GM12878 (cell line): ENCODE measurements around the gene PRKCE. TPM values are rescaled to one million over a fixed set of nuclear protein-coding genes. Genes with fewer than 3 reads are reported as not detected.

Source experiments
- CBX5 ChIP-seq: sonication (generic); IDR thresholded peaks from 2 replicates; pipeline ENCODE4 v1.6.1; 2016; ENCODE audit warnings: low read depth, moderate library complexity, mild to moderate bottlenecking, inconsistent platforms
- CEBPZ ChIP-seq: fragments of 150-350 bp; IDR thresholded peaks from 2 replicates; pipeline ENCODE4 v1.6.1; 2016; ENCODE audit warnings: low read depth, low read length
- HCFC1 ChIP-seq: fragments of 150-350 bp; IDR thresholded peaks from 2 replicates; pipeline ENCODE4 v1.6.1; 2014; ENCODE audit warnings: low read length
- IRF5 ChIP-seq: fragments of 450-650 bp; IDR thresholded peaks from 2 replicates; pipeline ENCODE4 v1.6.1; 2017; ENCODE audit warnings: borderline replicate concordance
- RELA ChIP-seq: fragments of 450-650 bp; IDR thresholded peaks from 2 replicates; pipeline ENCODE4 v1.8.0; 2014; ENCODE audit warnings: borderline replicate concordance; ENCODE audit not compliant: partially characterized antibody
- REST ChIP-seq: IDR thresholded peaks from 2 replicates; pipeline ENCODE4 v1.6.1; 2012; ENCODE audit warnings: mild to moderate bottlenecking, low read depth, low read length
- RUNX3 ChIP-seq: IDR thresholded peaks from 2 replicates; pipeline ENCODE4 v1.6.1; 2012; ENCODE audit warnings: low read length, inconsistent platforms
- TBL1XR1 ChIP-seq: IDR thresholded peaks from 2 replicates; pipeline ENCODE4 v1.6.1; 2012; ENCODE audit warnings: low read depth, low read length, improper control_type of control experiment
- ZBTB40 ChIP-seq: fragments of 450-650 bp; IDR thresholded peaks from 2 replicates; pipeline ENCODE4 v1.6.1; 2016; ENCODE audit warnings: mild to moderate bottlenecking, moderate library complexity, borderline replicate concordance
- ZSCAN29 ChIP-seq: fragments of 450-650 bp; IDR thresholded peaks from 2 replicates; pipeline ENCODE4 v1.6.1; 2017; ENCODE audit warnings: mild to moderate bottlenecking, moderate library complexity
- polyA plus RNA-seq, 11 experiments: library from polyadenylated mRNA; depleted of rRNA in 4 of 11; unstranded in 6 of 11; stranded (reverse) in 5 of 11; fragments of >200 nt; fragmentation: Nextera tagmentation in 4 of 11; fragmentation: Illumina TruSeq in 1 of 11; extraction: Ambion mirVana in 4 of 11; extraction: Trizol in 1 of 11; gene quantifications; 1 replicate in 1 of 11; 2 replicates in 10 of 11; pipeline versions ENCODE4 v1.2.1 to v1.2.3, GENCODE V29; 2011 to 2016; ENCODE audit warnings: inconsistent platforms in 2 of 11, missing spikeins in 2 of 11, low read depth in 1 of 11
- total RNA-seq, 4 experiments: library from RNA; depleted of rRNA in 3 of 4; stranded (reverse); fragments of >200 nt in 3 of 4; fragmentation: Illumina TruSeq in 1 of 4; extraction: Trizol in 1 of 4; gene quantifications; 2 replicates each; pipeline versions ENCODE4 v1.2.1 to v1.2.3, GENCODE V29; 2013 to 2021

PRKCE gene
- total and polyA plus RNA-seq, 10 of the 15 experiments (the other 5 are each of a cell fraction or from before 2014, with no cell fraction given): 2.6 to 28.2 (median 11.3) TPM

- TF ChIP-seq CEBPZ: no peak
- no peak for TF ChIP-seq HCFC1
- no peak for TF ChIP-seq ZSCAN29
- no peak for TF ChIP-seq ZBTB40
- TF ChIP-seq CBX5: no peak
- no peak for TF ChIP-seq RELA
- no peak for TF ChIP-seq RUNX3
- TF ChIP-seq IRF5: no peak
- no peak for TF ChIP-seq REST
- TF ChIP-seq TBL1XR1: no peak
These were observed 412.9 kb downstream of the PRKCE start (continued) for GRCh38 chr2:46064396-46064795.
